Dedifferentiated amniotic fluid mesenchymal stem cell (primary cell): ENCODE results near the gene OR51V1.
"Not testable (repeated sequence)": the region's sequence is repeated elsewhere in the genome, so short reads cannot be mapped to it uniquely, and the experiment has no call there.

Experiments
- DNase-seq: peaks from one replicate; pipeline ENCODE4 v3.0.0-alpha.2; 2016; ENCODE audit errors: extremely low spot score

Gene OR51V1

GRCh38 chr11:5200582-5200981 lies at the start of gene OR51V1:
Gene OR51V1, minus strand, starts transcription at chr11:5200682. Its CDS starts 0 bp downstream, at chr11:5200682.
- DNase-seq: no peak

- not testable (repeated sequence) for DNase-seq
These were observed 49.4 kb upstream of the OR51V1 start, which contains the start of gene HBG1 for GRCh38 chr11:5249807-5250396. Gene HBG1, minus strand, starts transcription at chr11:5249857. Its CDS starts 53 bp downstream, at chr11:5249804.

DNA sequence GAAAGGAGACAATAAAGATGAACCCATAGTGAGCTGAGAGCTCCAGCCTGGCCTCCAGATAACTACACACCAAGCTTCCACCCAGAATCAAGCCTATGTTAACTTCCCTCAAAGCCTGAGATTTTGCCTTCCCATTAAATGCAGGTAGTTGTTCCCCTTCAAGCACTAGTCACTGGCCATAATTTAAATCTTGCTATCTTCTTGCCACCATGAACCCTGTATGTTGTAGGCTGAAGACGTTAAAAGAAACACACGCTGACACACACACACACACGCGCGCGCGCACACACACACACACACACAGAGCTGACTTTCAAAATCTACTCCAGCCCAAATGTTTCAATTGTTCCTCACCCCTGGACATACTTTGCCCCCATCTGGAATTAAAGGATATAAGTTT lies 48.0 kb upstream of the OR51V1 start:
- not testable (repeated sequence) for DNase-seq

DNA sequence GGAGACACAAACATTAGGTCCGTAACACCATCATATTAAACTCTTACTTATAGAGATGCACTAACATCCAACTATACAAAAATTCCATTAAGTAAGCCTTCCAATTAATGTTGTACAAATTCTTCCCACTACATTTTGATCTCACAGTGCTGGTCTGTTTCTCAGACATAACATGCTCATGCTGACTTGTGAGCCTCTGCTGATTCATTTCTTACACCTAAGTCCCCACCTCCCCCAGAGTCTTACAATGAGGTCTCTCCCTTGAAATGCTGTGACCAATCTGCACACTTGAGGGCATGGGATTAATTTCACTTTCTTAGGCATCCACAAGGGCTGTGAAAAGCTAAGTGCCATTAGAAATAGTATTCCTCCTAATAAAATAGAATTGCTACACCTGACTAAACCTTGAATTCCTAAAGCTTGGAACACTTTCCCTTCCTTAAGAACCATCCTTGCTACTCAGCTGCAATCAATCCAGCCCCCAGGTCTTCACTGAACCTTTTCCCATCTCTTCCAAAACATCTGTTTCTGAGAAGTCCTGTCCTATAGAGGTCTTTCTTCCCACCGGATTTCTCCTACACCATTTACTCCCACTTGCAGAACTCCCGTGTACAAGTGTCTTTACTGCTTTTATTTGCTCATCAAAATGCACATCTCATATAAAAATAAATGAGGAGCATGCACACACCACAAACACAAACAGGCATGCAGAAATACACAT lies 47.1 kb upstream of the OR51V1 start:
- DNase-seq: no peak

GRCh38 chr11:5246772-5247471 lies 46.4 kb upstream of the OR51V1 start:
- DNase-seq: no peak

DNA sequence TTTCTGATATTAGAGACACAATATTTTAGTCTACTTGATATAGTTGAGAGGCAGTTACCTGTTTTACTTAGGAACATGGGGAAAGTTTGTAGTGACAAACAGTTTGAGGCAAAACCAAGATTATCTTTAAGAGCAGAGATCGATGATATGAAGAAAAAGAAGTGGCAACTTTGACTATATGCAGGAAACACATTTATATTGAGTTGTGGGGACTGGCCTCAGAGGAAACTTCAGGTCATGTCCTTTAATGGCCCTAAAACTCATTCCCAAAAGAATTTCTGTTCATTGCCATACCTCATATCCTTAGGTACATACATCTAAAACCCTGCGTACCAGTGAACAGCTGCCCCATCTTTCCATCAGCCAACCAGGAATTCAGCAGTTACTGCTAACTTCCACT lies 44.7 kb upstream of the OR51V1 start:
- no peak for DNase-seq

DNA sequence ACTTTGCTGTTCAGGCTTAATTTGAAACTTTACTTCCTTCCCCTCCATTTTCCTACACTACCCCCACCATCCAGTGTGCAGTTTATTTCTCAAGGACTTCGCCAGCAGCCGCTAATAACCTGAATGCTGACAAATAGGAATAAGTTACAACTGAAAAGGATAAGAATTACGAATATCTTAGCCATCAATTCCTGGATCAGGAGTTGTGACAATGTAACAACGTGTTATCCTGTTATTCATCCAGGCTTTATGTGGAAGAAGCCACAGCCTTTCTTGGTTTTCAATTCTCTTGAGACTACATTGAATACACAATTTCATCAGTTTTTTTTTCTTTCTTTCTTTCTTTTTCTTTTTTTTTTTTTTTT lies 43.3 kb upstream of the OR51V1 start:
- no peak for DNase-seq

DNA sequence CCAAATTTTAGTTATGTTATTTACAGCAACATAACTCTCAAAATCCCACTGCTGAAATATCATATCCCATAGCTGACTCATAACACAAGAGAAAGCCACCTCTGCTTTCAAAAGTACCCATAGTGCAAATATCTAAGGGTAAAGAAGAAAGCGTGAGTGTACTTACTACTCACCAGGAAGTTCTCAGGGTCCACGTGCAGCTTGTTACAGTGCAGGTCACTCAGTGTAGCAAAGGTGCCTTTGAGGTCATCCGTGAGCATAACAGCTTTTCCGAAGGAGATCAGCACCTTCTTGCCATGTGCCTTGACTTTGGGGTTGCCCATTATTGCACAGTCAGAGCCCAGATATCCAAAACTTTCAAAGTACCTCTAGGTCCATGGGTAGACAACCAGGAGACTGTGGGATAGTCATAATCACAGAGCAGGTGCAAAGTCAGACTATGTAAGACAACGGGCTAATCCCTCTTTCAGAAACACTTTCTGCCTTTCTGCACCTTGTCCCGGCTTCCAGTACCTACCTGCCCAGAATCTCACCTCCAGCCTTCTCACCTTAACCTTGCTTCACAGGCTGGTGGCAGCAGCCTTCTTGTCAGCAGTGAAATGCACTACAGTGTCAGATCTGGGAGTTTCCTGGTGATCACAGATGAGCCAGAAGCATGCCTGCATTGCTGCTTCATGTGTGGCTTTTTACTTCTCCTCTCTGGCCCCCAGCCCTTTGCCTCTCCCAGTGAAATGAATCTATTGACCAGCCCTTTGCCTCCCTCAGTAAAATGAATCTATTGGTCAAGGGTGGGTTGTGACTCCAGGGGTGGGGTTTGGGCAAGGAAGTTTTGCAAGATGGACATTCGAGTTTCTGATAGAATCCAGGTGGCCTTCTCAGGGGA lies 42.7 kb upstream of the OR51V1 start:
- DNase-seq: no peak

DNA sequence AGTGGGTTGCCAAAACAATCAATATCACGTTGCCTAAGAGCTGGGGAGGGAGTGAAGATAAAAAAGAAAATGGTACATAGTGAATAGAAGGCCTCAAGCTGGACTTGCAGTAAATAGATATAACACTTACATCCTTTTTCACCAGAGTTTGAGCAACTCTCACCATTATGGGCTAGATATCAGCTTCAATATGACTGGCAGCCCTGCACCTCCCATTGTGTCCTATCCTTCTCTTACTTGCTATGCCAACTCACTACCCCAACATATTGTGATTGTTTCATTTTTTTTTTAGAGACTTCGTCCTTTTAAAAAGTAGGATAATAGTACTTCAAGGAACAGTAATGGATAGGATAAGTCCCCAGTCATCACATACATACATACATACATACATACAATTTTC lies 41.7 kb upstream of the OR51V1 start:
- no peak for DNase-seq

- no peak for DNase-seq
These were observed 41.0 kb upstream of the OR51V1 start for GRCh38 chr11:5241458-5241857.

- DNase-seq: no peak
These were observed 40.0 kb upstream of the OR51V1 start for GRCh38 chr11:5240458-5240857.

- no peak for DNase-seq
These were observed 39.6 kb upstream of the OR51V1 start for GRCh38 chr11:5240056-5240455.

- DNase-seq: no peak
These were observed 38.6 kb upstream of the OR51V1 start for GRCh38 chr11:5239046-5239445.

DNA sequence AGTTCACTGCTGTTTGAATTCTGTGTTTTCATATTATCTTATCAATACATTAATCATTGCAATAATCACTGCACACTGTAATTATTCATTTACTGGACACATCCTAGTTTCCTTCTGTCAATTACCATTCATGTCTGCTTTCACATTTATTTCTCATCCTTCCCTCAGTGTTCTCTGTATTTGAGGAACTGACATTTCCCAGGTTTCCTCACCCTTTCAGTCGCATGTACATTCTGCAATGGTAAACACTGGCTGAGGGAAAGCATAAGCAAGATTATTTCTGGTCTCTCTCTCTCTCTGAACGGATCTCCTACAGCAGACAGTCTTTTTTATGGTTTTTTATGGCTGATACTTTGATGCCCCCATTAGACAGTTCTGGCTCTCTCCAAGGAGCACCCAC lies 38.0 kb upstream of the OR51V1 start:
- DNase-seq: no peak

DNA sequence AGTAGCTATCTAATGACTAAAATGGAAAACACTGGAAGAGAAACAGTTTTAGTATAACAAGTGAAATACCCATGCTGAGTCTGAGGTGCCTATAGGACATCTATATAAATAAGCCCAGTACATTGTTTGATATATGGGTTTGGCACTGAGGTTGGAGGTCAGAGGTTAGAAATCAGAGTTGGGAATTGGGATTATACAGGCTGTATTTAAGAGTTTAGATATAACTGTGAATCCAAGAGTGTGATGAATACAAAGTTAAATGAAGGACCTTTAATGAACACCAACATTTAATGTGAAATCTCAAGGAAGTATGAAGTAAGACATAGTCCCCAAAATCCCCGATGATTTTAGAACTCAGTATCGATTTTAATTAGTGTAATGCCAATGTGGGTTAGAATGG lies 36.9 kb upstream of the OR51V1 start:
- DNase-seq: no peak

DNA sequence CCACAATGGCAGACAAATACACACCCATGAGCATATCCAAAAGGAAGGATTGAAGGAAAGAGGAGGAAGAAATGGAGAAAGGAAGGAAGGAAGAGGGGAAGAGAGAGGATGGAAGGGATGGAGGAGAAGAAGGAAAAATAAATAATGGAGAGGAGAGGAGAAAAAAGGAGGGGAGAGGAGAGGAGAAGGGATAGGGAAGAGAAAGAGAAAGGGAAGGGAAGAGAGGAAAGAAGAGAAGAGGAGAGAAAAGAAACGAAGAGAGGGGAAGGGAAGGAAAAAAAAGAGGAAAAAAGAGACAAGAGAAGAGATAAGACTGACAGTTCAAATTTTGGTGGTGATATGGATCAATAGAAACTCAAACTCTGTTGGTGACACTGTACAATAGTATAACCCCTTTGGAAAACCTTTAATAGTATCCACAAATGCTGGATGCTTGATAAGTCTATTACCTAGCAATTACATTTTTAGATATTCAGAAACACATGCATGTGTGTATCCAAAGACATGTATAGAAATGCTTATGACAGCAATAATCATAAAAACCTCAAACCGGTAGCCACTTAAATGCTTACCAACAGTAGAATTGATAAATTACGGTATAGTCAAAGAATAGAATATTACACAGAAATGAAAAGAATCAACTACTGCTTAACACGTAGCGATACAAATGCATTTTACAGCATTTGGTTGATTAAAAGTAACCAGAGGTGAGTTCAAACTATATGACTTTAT lies 35.0 kb upstream of the OR51V1 start:
- no peak for DNase-seq

DNA sequence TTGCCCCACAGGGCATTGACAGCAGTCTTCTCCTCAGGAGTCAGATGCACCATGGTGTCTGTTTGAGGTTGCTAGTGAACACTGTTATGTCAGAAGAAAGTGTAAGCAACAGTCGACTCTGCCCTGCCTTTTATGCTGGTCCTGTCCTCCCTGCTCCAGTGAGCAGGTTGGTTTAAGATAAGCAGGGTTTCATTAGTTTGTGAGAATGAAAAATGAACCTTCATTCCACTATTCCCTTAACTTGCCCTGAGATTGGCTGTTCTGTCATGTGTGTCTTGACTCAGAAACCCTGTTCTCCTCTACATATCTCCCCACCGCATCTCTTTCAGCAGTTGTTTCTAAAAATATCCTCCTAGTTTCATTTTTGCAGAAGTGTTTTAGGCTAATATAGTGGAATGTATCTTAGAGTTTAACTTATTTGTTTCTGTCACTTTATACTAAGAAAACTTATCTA lies 33.9 kb upstream of the OR51V1 start, which contains the start of gene HBD:
HBD (minus strand) TSS at position 103 of the 454 bp plus-strand sequence; CDS start at position 53, 50 bp downstream.
- peak; percentile 27 for DNase-seq

GRCh38 chr11:5233307-5233706 lies 32.8 kb upstream of the OR51V1 start:
- DNase-seq: no peak

DNA sequence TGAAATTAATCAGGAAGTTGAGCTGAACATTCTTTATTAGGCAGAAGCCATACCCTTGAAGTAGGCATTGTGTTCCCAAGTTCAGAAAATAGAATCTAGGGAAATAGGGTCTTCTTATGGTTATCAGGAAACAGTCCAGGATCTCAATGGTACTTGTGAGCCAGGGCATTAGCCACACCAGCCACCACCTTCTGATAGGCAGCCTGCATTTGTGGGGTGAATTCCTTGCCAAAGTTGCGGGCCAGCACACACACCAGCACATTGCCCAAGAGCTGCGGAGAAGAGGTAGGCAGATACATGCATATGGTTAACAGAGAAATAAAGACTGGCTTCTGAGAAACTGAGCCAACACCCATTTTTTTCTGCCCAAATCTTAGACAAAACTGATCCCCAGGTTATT lies 32.3 kb upstream of the OR51V1 start:
- DNase-seq: no peak

DNA sequence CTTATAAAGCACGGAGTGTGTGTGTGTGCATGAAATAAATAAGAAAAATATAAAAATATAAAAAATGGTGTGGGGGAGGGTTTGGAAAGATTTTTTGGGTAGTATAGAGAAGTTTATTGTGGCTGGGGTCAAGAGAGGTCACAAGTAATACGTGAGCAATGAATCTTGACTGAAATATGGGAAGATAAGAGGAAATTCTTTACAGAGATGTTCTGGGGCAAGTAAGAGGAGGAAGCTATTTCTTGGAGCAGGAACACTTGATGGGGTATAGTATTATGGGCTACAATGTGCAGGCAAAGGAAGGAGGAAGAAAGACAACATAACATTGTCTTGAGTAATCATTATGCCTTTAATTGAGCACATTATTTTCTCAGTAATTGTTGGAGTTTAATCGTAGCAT lies 31.7 kb upstream of the OR51V1 start:
- DNase-seq: no peak

DNA sequence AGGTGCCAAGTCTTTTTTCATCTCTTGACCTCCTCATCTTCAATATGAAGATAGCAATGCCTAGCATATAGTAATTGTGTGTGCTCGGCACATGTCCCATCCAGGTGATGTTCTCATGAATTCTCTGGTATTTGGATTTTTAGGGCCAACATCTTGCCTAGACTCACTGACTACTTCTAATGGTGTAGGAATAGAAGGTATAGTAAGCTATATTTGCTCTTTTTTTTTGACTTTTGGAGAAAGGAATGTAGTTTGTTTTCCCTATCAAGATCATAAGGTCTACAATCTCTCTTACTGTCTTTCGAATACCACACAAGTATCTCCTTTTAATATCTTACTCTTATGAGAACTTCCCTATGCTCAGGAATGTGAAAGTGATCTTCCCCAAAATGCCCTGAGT lies 30.6 kb upstream of the OR51V1 start:
- DNase-seq: no peak
